ENCODE measurements around the gene ANLN. TPM values are rescaled to one million over a fixed set of nuclear protein-coding genes. Genes with fewer than 3 reads are reported as not detected.
A peak's percentile ranks its signal among the peaks of the same experiment; 100 is the strongest.

ANLN gene
- total and polyA plus RNA-seq, 9 of the 15 experiments (the other 6 are each of a cell fraction or from before 2014, with no cell fraction given): 18.1 to 66.2 (median 38.7) TPM

- TF ChIP-seq, protein P1, sequence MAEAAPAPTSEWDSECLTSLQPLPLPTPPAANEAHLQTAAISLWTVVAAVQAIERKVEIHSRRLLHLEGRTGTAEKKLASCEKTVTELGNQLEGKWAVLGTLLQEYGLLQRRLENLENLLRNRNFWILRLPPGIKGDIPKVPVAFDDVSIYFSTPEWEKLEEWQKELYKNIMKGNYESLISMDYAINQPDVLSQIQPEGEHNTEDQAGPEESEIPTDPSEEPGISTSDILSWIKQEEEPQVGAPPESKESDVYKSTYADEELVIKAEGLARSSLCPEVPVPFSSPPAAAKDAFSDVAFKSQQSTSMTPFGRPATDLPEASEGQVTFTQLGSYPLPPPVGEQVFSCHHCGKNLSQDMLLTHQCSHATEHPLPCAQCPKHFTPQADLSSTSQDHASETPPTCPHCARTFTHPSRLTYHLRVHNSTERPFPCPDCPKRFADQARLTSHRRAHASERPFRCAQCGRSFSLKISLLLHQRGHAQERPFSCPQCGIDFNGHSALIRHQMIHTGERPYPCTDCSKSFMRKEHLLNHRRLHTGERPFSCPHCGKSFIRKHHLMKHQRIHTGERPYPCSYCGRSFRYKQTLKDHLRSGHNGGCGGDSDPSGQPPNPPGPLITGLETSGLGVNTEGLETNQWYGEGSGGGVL (CRISPR knock-in tag; IDR thresholded peaks at IDR 0.05): no peak
Measured at GRCh38 chr7:36390199-36391090, 783 bp downstream of the ANLN start (continued).

- peaks cover 9% of the 10 kb centered on the region; the same call in 1 of the 2 replicates for H4K20me1 ChIP-seq (replicated peaks; ENCODE audit: control insufficient read depth, insufficient read depth, low read length)
- peak overlapping the region; percentile 41 to 97 for H3K9ac ChIP-seq (ENCODE audit: insufficient read depth in 1 of 2, low read depth in 2 of 2, low read length in 2 of 2)
- H3K27ac ChIP-seq (ENCODE audit: extremely low read depth, low read depth, low read length): peak overlapping the region; percentile 95
- H3K9me1 ChIP-seq (ENCODE audit: control insufficient read depth, insufficient read depth, low read length): no peaks in the 10 kb centered on the region
- H3K79me2 ChIP-seq (ENCODE audit: control insufficient read depth, insufficient read depth, low read length): peaks cover 69% of the 10 kb centered on the region
- no peaks in the 10 kb centered on the region for H3K9me3 ChIP-seq (replicated peaks; ENCODE audit: control insufficient read depth, insufficient read depth, low read depth, low read length)
- no peak for FAIRE-seq
- intact Hi-C loops (cut with micrococcal nuclease) (no loop called here), in situ Hi-C loops (cut with MboI) (no loop called here)
- peak overlapping the region; percentile 77 for H3K4me3 ChIP-seq
- peak; percentile 8 for ATAC-seq
- peak in 2 of 4 experiments; percentile 26 to 57 for DNase-seq (ENCODE audit: extremely low read depth in 1 of 4, low spot score in 3 of 4)
- H3K4me2 ChIP-seq (ENCODE audit: insufficient read depth, low read length): peak overlapping the region; percentile 80
- peaks cover 22% of the 10 kb centered on the region for H3K36me3 ChIP-seq (ENCODE audit: control insufficient read depth, insufficient read depth, low read length)
- H3K27me3 ChIP-seq (ENCODE audit: control insufficient read depth in 2 of 2, insufficient read depth in 2 of 2, low read length in 2 of 2): no peaks in the 10 kb centered on the region
- H3K4me1 ChIP-seq (replicated peaks in 1 of 2; ENCODE audit: control insufficient read depth in 2 of 2, insufficient read depth in 2 of 2, low read length in 2 of 2): peaks cover 23 to 53% of the 10 kb centered on the region in 2 experiments
- POLR2A ChIA-PET: interaction anchor here (0.7 to 6.9 kb wide), 8 partner anchors 10 to 177 kb away, joined by 3 to 58 read pairs (median 3); no protein-coding TSS in a partner anchor
- CTCF ChIA-PET (ENCODE audit: low intra/inter-chr PET ratio): no interaction called here
- peak overlapping the region; percentile 34; the same call in 1 of the 2 replicates for H2AFZ ChIP-seq (ENCODE audit: low read depth, low read length)
- WGBS (ENCODE audit: insufficient coverage, low coverage, missing lambda C conversion rate): 7% methylated on average over 10 of the region's 10 CpGs
- no TSS peak for BruUV-seq (replicated peaks)
- TF ChIP-seq RFX1 (IDR thresholded peaks at IDR 0.05) (peak; percentile 66), ARID2 (IDR thresholded peaks at IDR 0.05) (0 out of 2 replicates have a peak, but pooled peaks have one; percentile 10), MYC (IDR thresholded peaks at IDR 0.05; ENCODE audit: low read depth, low read length) (no peak), MYC (CRISPR knock-in tag; IDR thresholded peaks at IDR 0.05; ENCODE audit: borderline replicate concordance, low read depth) (no peak), BCLAF1 (IDR thresholded peaks at IDR 0.05; ENCODE audit: borderline replicate concordance in 1 of 2, control insufficient read depth in 1 of 2, low read depth in 2 of 2, low read length in 1 of 2) (0 out of 4 replicates have a peak, but pooled peaks of 1 of the 2 experiments have one; percentile 34), TBP (optimal IDR thresholded peaks at IDR 0.05; ENCODE audit: low read depth, low read length) (no peak), SPI1 (IDR thresholded peaks at IDR 0.05; ENCODE audit: borderline replicate concordance, low read depth, low read length) (0 out of 2 replicates have a peak, but pooled peaks have one; percentile 27), MNT (conservative IDR thresholded peaks at IDR 0.05) (0 out of 4 replicates have a peak, but pooled peaks of 1 of the 2 experiments have one; percentile 11), CHCHD3 (CRISPR knock-in tag; IDR thresholded peaks at IDR 0.05) (no peak)
Measured at GRCh38 chr7:36391436-36392198, 2.0 kb downstream of the ANLN start.
